ENCODE data around the gene MATCAP1.

DNA sequence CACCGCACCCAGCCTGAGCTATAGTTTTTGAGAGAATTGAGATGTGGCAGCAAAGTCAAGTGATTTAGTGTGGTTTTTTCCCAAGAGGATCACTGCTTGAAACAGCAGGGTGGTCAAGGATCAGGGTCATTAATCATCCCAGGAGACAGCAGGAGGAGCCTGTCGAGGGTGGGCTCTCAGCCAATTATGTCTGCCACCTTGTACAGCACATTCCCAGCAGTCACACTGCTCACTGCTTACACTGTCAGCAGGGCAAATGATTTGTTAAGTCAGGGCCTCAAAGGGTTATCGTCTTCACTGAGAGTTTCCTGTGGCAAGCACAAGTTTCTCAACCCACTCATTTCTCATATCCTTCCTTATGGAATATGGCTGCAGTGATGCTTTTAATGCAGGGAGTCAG is 46.2 kb downstream of the MATCAP1 start:
- TF ChIP-seq, protein P1, sequence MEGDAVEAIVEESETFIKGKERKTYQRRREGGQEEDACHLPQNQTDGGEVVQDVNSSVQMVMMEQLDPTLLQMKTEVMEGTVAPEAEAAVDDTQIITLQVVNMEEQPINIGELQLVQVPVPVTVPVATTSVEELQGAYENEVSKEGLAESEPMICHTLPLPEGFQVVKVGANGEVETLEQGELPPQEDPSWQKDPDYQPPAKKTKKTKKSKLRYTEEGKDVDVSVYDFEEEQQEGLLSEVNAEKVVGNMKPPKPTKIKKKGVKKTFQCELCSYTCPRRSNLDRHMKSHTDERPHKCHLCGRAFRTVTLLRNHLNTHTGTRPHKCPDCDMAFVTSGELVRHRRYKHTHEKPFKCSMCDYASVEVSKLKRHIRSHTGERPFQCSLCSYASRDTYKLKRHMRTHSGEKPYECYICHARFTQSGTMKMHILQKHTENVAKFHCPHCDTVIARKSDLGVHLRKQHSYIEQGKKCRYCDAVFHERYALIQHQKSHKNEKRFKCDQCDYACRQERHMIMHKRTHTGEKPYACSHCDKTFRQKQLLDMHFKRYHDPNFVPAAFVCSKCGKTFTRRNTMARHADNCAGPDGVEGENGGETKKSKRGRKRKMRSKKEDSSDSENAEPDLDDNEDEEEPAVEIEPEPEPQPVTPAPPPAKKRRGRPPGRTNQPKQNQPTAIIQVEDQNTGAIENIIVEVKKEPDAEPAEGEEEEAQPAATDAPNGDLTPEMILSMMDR (IDR thresholded peaks at IDR 0.05) = no peak
- no peak for TF ChIP-seq POLR2A (IDR thresholded peaks at IDR 0.05)

Data from Peyer's patch (tissue), 4 donors.